ENCODE measurements around the gene ACAP1. TPM values are rescaled to one million over a fixed set of nuclear protein-coding genes. Genes with fewer than 3 reads are reported as not detected.

The ACAP1 gene
- total RNA-seq = 1 to 10 TPM; 2.5 to 6.5 TPM

DNA sequence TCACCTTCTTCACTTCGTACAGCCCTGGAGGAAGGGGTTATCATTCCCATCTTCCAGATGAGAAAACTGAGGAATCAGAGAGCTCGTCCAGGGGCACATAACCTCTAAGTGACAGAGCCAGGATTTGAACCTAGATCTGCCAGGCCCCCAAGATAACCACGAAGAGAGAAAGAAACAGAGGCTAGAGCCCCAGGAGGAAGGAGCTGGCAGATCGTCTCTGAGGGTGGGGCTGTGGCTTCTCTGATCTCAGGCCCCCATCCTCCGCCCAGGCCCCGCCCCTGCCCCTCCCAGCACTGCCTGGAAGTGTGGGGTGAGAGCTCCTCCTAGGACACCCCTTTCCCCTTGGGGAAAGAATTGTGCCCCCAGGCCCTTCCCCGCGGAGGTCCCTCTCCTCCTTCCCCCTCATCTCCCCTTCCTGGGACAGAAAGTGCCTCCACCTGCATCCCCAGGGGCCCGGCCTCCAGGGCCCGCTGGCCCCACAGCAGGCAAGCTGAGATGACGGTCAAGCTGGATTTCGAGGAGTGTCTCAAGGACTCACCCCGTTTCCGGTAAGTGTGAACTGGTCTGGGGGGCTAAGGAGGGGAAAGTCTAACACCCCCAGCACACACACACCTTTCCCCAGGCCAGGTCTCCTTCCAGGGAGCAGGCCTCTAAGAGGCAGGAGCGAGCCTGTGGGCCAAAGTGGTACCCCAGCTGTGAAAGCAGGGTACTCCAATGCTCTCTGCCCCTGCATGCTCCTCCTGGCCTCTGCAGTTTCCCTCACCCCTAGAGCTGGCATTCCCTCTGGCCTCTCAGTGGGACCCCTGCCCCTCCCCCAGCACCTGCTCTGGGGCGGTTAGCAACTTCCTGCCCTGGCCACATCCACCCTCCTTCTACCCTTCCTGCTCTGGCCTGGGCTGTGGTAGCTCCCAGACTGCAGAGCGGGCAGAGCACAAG lies at the start of gene ACAP1:
TSS of gene ACAP1 (plus strand) at position 290 of the 936 bp plus-strand sequence. CDS start at position 496, 206 bp downstream.
- DNase-seq (ENCODE audit: low spot score) = no peak
- Histone ChIP-seq H3K27ac (no peak within 1 kb of the TSS), H3K36me3 (no peaks in the 10 kb centered on the region), H3K27me3 (replicated peaks; ENCODE audit: insufficient read depth) (no peaks in the 10 kb centered on the region), H3K4me1 (replicated peaks) (no peaks in the 10 kb centered on the region), H3K9me3 (no peaks in the 10 kb centered on the region), H3K4me3 (no peak within 1 kb of the TSS)
- no peak for TF ChIP-seq POLR2AphosphoS5 (IDR thresholded peaks at IDR 0.05)
- TF ChIP-seq CTCF (IDR thresholded peaks at IDR 0.05) = no peak
- TF ChIP-seq POLR2A (IDR thresholded peaks at IDR 0.05) = no peak
- intact Hi-C loops (cut with DNase I) = no loop called here
- 40% methylated on average over 17 of the region's 17 CpGs for WGBS

DNA sequence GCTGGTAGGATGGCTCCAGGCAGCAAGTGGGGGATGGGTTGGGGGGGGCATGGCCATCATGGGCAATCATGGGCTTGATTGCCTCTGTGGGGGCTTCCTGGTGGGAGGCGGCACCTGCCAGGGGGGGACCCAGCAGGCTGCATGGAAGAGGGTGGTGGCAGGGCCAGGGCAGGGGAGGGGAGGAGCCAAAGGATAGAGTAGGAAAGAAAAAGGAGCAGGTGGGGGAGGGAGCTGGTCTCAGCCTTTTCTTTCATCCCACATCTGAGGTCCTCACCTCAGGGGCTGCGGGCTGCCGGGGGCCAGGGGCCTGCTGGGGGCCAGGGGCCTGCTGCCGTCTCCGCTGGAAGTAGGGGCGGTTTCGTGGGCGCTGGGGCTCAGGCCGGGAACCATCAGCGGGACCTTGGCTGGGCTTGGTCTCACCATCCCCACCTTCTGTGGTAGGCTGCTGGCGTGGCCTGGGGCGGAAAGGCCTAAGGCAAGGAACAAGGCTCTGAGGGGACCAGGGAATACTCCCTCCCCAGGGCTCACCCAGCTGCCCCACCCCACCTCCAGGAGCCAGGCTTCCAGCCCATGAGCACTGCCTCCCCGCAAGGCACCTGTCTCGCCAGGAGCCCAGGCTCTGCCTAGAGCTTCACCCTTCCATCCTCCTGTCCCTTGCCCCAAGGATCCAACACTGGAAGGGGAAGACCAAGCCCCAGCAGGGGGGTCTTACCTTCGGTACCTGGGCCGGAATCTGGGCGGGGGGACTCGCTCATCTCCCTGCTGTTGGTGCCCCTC lies 46.9 kb upstream of the ACAP1 start:
- TF ChIP-seq POLR2AphosphoS5 (IDR thresholded peaks at IDR 0.05) (no peak), POLR2A (IDR thresholded peaks at IDR 0.05) (no peak), CTCF (IDR thresholded peaks at IDR 0.05) (no peak)
- no peak overlapping the region for H3K27ac ChIP-seq

GRCh38 chr17:7290166-7290565 lies 46.2 kb upstream of the ACAP1 start:
- Histone ChIP-seq H3K27ac (no peak overlapping the region), H3K27me3 (replicated peaks; ENCODE audit: insufficient read depth) (no peaks in the 10 kb centered on the region)

More for the DNA sequence above, 46.9 kb upstream of the ACAP1 start:
- no peak for DNase-seq (ENCODE audit: low spot score)
- 77% methylated on average over 18 of the region's 18 CpGs for WGBS
- no peaks in the 10 kb centered on the region for H3K27me3 ChIP-seq (replicated peaks; ENCODE audit: insufficient read depth)
- no peaks in the 10 kb centered on the region for H3K36me3 ChIP-seq
- H3K4me1 ChIP-seq (replicated peaks) = peaks cover 4% of the 10 kb centered on the region
- no peak overlapping the region for H3K4me3 ChIP-seq
- intact Hi-C loops (cut with DNase I) = loop anchor here (10.0 kb wide), 1 partner anchor 245 kb away; the partner anchor contains the start of gene SLC16A11
- H3K9me3 ChIP-seq = no peaks in the 10 kb centered on the region

GRCh38 chr17:7290685-7291084 lies 45.6 kb upstream of the ACAP1 start:
- no peak for TF ChIP-seq POLR2AphosphoS5 (IDR thresholded peaks at IDR 0.05)
- TF ChIP-seq POLR2A (IDR thresholded peaks at IDR 0.05) = no peak
- TF ChIP-seq CTCF (IDR thresholded peaks at IDR 0.05) = no peak
- Histone ChIP-seq H3K9me3 (no peaks in the 10 kb centered on the region), H3K36me3 (no peaks in the 10 kb centered on the region), H3K4me1 (replicated peaks) (peaks cover 10% of the 10 kb centered on the region), H3K4me3 (no peak overlapping the region), H3K27ac (no peak overlapping the region), H3K27me3 (replicated peaks; ENCODE audit: insufficient read depth) (no peaks in the 10 kb centered on the region)
- 73% methylated on average over 11 of the region's 11 CpGs for whole genome bisulfite sequencing
- DNase-seq (ENCODE audit: low spot score) = no peak
- intact Hi-C loops (cut with DNase I) = no loop called here

More at GRCh38 chr17:7290166-7290565, 46.2 kb upstream of the ACAP1 start:
- no peaks in the 10 kb centered on the region for H3K9me3 ChIP-seq
- H3K36me3 ChIP-seq = no peaks in the 10 kb centered on the region
- no peak for DNase-seq (ENCODE audit: low spot score)
- TF ChIP-seq POLR2AphosphoS5 (IDR thresholded peaks at IDR 0.05) = no peak
- intact Hi-C loops (cut with DNase I) = no loop called here
- peaks cover 10% of the 10 kb centered on the region for H3K4me1 ChIP-seq (replicated peaks)
- no peak overlapping the region for H3K4me3 ChIP-seq
- WGBS = 93% methylated on average over 19 of the region's 19 CpGs

- H3K9me3 ChIP-seq = no peaks in the 10 kb centered on the region
- 50% methylated on average over 2 of the region's 2 CpGs for WGBS
- no peak for TF ChIP-seq CTCF (IDR thresholded peaks at IDR 0.05)
- no peak for TF ChIP-seq POLR2AphosphoS5 (IDR thresholded peaks at IDR 0.05)
- intact Hi-C loops (cut with DNase I) = no loop called here
- H3K36me3 ChIP-seq = no peaks in the 10 kb centered on the region
- no peak overlapping the region for H3K4me3 ChIP-seq
- DNase-seq (ENCODE audit: low spot score) = no peak
- no peaks in the 10 kb centered on the region for H3K27me3 ChIP-seq (replicated peaks; ENCODE audit: insufficient read depth)
- H3K27ac ChIP-seq = no peak overlapping the region
- H3K4me1 ChIP-seq (replicated peaks) = peaks cover 13% of the 10 kb centered on the region
Measured at GRCh38 chr17:7292194-7292593, 44.1 kb upstream of the ACAP1 start.
